Neuronal stem cell (in vitro differentiated cells): ENCODE measurements around the gene LRRC71.

Experiments used
- DNase-seq: peaks from one replicate; pipeline ENCODE4 v3.0.0-alpha.2; 2013; ENCODE audit warnings: low spot score
- H2AFZ ChIP-seq: one replicate; pipeline ENCODE4 v1.6.1; 2013; ENCODE audit warnings: mild to moderate bottlenecking, low read length, inconsistent platforms
- H2AK5ac ChIP-seq: 2 replicates; pipeline ENCODE4 v1.6.1; 2013; ENCODE audit warnings: low read depth, mild to moderate bottlenecking, inconsistent platforms, low read length, moderate library complexity, mixed read lengths
- H2BK120ac ChIP-seq: 2 replicates; pipeline ENCODE4 v1.6.1; 2013; ENCODE audit warnings: low read depth, mild to moderate bottlenecking, inconsistent platforms, low read length, moderate library complexity, mixed read lengths
- H2BK12ac ChIP-seq: one replicate; pipeline ENCODE4 v1.6.1; 2013; ENCODE audit warnings: low read length, inconsistent platforms
- H2BK15ac ChIP-seq: 2 replicates; pipeline ENCODE4 v1.6.1; 2013; ENCODE audit warnings: mild to moderate bottlenecking, low read length, inconsistent platforms, mixed read lengths
- H2BK5ac ChIP-seq: one replicate; pipeline ENCODE4 v1.6.1; 2013; ENCODE audit warnings: inconsistent platforms, mild to moderate bottlenecking, low read length, moderate library complexity
- H3K14ac ChIP-seq: one replicate; pipeline ENCODE4 v1.6.1; 2013; ENCODE audit warnings: low read length, inconsistent platforms
- H3K18ac ChIP-seq: 2 replicates; pipeline ENCODE4 v1.6.1; 2013; ENCODE audit warnings: low read length, inconsistent platforms
- H3K23ac ChIP-seq: 2 replicates; pipeline ENCODE4 v1.6.1; 2013; ENCODE audit warnings: low read depth, mild to moderate bottlenecking, mixed read lengths, low read length, inconsistent platforms; ENCODE audit not compliant: poor library complexity
- H3K27ac ChIP-seq: replicated peaks from 3 replicates; pipeline ENCODE4 v1.5.1; 2013; ENCODE audit warnings: low read length, inconsistent platforms
- H3K27me3 ChIP-seq, 3 experiments: 2 replicates each; pipeline ENCODE4 v1.6.1; 2013; ENCODE audit warnings: low read length in 3 of 3, mild to moderate bottlenecking in 2 of 3, inconsistent platforms in 1 of 3, low read depth in 1 of 3, mixed read lengths in 1 of 3, moderate library complexity in 1 of 3; ENCODE audit not compliant: control insufficient read depth in 3 of 3, insufficient read depth in 3 of 3
- H3K36me3 ChIP-seq, 2 donors: replicated peaks in 1 of 2; 2 replicates each; pipeline ENCODE4 v1.6.1; 2013; ENCODE audit warnings: low read length in 2 of 2; ENCODE audit not compliant: control insufficient read depth in 2 of 2, insufficient read depth in 2 of 2
- H3K4ac ChIP-seq: 2 replicates; pipeline ENCODE4 v1.6.1; 2013; ENCODE audit warnings: inconsistent platforms, mild to moderate bottlenecking, low read length, moderate library complexity
- H3K4me1 ChIP-seq, 2 donors: 1 replicate in 1 of 2; 2 replicates in 1 of 2; pipeline ENCODE4 v1.6.1; 2013; ENCODE audit warnings: low read length in 2 of 2, low read depth in 1 of 2; ENCODE audit not compliant: control insufficient read depth in 2 of 2, insufficient read depth in 1 of 2
- H3K4me2 ChIP-seq: one replicate; pipeline ENCODE4 v1.6.1; 2013; ENCODE audit warnings: mild to moderate bottlenecking, low read length, inconsistent platforms; ENCODE audit not compliant: insufficient read depth, poor library complexity, severe bottlenecking
- H3K4me3 ChIP-seq, 2 donors: 2 replicates each; pipeline ENCODE4 v1.5.1; 2013; ENCODE audit warnings: low read length in 2 of 2, mild to moderate bottlenecking in 2 of 2, inconsistent platforms in 1 of 2, moderate library complexity in 1 of 2
- H3K79me1 ChIP-seq: one replicate; pipeline ENCODE4 v1.6.1; 2013; ENCODE audit warnings: low read depth, mild to moderate bottlenecking, inconsistent platforms, low read length, moderate library complexity
- H3K9ac ChIP-seq: one replicate; pipeline ENCODE4 v1.6.1; 2013; ENCODE audit warnings: mild to moderate bottlenecking, low read depth, low read length, inconsistent platforms; ENCODE audit not compliant: poor library complexity
- H3K9me3 ChIP-seq, 2 donors: replicated peaks in 1 of 2; 2 replicates each; pipeline versions ENCODE3 to v1.6.1; 2013; ENCODE audit warnings: low read length in 2 of 2, mild to moderate bottlenecking in 2 of 2, inconsistent platforms in 1 of 2, low read depth in 1 of 2, mixed read lengths in 1 of 2, moderate library complexity in 1 of 2; ENCODE audit not compliant: control insufficient read depth in 2 of 2, insufficient read depth in 1 of 2
- H4K8ac ChIP-seq: one replicate; pipeline ENCODE4 v1.6.1; 2013; ENCODE audit warnings: low read depth, mild to moderate bottlenecking, inconsistent platforms, low read length, moderate library complexity
- H4K91ac ChIP-seq: one replicate; pipeline ENCODE4 v1.6.1; 2013; ENCODE audit warnings: low read length, low read depth, mild to moderate bottlenecking, inconsistent platforms; ENCODE audit not compliant: poor library complexity
- WGBS, 2 donors: extraction: QIAGEN DNeasy Blood & Tissue Kit; methylation state at CpG; one replicate each; pipeline ENCODE4 v1.1.7; 2013; ENCODE audit warnings: missing lambda C conversion rate in 2 of 2, mixed read lengths in 1 of 2; ENCODE audit not compliant: insufficient read length in 2 of 2, insufficient replicate concordance in 1 of 2; ENCODE audit errors: extremely low coverage in 2 of 2; 5-methylcytosine and 5-hydroxymethylcytosine counted together

LRRC71 gene

DNA sequence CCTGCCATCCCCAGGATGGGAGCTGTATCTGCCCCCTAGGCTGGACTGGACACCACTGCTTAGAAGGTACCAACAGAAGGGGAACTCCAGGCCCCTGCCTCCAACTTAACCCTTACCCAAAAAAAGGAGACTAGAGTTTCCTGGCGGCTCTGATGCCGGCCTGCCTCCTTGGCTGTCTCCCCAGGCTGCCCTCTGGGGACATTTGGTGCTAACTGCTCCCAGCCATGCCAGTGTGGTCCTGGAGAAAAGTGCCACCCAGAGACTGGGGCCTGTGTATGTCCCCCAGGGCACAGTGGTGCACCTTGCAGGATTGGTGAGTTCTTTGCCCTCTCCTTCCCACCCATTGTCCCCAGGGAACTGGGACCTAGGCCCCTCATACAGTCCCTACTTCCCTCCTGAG lies 8.1 kb upstream of the LRRC71 start:
- Histone ChIP-seq H3K9ac (no peak overlapping the region), H2AFZ (no peak overlapping the region)
- no CpG with 5 or more reads among the region's 2 CpGs for WGBS, 2 donors

DNA sequence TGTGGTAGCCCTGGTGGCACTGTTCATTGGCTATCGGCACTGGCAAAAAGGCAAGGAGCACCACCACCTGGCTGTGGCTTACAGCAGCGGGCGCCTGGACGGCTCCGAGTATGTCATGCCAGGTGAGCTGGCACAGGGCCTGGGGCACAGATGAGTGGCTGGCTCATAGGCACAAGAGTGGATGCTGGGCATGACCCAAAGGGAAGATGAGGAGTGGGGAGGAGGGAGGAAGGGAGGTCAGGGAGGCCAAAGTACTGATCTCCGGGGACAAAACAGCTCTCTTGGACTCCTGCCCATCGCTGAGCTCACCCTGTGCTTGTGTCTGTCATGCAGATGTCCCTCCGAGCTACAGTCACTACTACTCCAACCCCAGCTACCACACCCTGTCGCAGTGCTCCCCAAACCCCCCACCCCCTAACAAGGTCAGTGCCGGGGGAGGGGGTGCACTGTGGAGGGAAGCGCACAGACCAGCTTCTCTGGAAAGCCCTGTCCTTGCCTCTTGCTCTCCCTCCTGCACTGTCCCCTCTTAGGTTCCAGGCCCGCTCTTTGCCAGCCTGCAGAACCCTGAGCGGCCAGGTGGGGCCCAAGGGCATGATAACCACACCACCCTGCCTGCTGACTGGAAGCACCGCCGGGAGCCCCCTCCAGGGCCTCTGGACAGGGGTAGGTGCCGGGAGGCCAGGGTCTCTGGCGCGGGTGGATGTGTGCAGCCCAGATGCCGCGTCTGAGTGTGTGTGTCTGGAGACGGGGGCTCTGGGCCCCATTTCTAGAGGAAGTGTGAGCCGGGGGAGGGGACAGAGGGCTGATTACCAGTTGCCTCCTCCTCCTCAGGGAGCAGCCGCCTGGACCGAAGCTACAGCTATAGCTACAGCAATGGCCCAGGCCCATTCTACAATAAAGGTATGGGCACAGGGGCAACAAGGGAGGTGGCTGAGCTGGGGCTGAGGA lies 7.3 kb upstream of the LRRC71 start:
- Histone ChIP-seq H3K79me1 (peaks cover 3% of the 10 kb centered on the region), H2BK120ac (no peak overlapping the region), H3K4me1 (peaks cover 3 to 10% of the 10 kb centered on the region in 2 donors), H3K9me3 (peaks cover 0 to under 1% of the 10 kb centered on the region in 2 donors), H3K23ac (peak overlapping the region; percentile 58), H3K27me3 (peaks cover 0 to 4% (median 2%) of the 10 kb centered on the region in 3 experiments), H4K8ac (peak overlapping the region; percentile 23), H2AFZ (peak overlapping the region; percentile 72), H3K36me3 (no peaks in the 10 kb centered on the region), H3K14ac (peak overlapping the region; percentile 5), H2BK12ac (no peak overlapping the region), H3K18ac (peak overlapping the region; percentile 31), H3K4ac (no peak overlapping the region), H3K9ac (no peak overlapping the region), H2AK5ac (peak overlapping the region; percentile 32), H3K27ac (no peak overlapping the region), H2BK15ac (peak overlapping the region; percentile 49), H4K91ac (no peak overlapping the region), H3K4me3 (no peak overlapping the region), H3K4me2 (no peak overlapping the region), H2BK5ac (no peak overlapping the region)
- DNase-seq: no peak
- WGBS, 2 donors: no CpG with 5 or more reads among the region's 24 CpGs

More for the DNA sequence above, 8.1 kb upstream of the LRRC71 start:
- H3K79me1 ChIP-seq: peaks cover 3% of the 10 kb centered on the region
- H2BK15ac ChIP-seq: peak overlapping the region; percentile 74
- DNase-seq: no peak
- no peak overlapping the region for H3K23ac ChIP-seq
- no peak overlapping the region for H2BK120ac ChIP-seq
- no peak overlapping the region for H2AK5ac ChIP-seq
- no peaks in the 10 kb centered on the region for H3K36me3 ChIP-seq
- H3K4me3 ChIP-seq: no peak overlapping the region
- peaks cover 3 to 10% of the 10 kb centered on the region in 2 donors for H3K4me1 ChIP-seq
- H3K4me2 ChIP-seq: no peak overlapping the region
- H3K27ac ChIP-seq: no peak overlapping the region
- H3K18ac ChIP-seq: no peak overlapping the region
- peaks cover 0 to 4% (median 2%) of the 10 kb centered on the region in 3 experiments for H3K27me3 ChIP-seq
- H3K14ac ChIP-seq: no peak overlapping the region
- H4K8ac ChIP-seq: no peak overlapping the region
- H2BK12ac ChIP-seq: no peak overlapping the region
- no peak overlapping the region for H2BK5ac ChIP-seq
- no peaks in the 10 kb centered on the region for H3K9me3 ChIP-seq
- H4K91ac ChIP-seq: no peak overlapping the region
- H3K4ac ChIP-seq: no peak overlapping the region

DNA sequence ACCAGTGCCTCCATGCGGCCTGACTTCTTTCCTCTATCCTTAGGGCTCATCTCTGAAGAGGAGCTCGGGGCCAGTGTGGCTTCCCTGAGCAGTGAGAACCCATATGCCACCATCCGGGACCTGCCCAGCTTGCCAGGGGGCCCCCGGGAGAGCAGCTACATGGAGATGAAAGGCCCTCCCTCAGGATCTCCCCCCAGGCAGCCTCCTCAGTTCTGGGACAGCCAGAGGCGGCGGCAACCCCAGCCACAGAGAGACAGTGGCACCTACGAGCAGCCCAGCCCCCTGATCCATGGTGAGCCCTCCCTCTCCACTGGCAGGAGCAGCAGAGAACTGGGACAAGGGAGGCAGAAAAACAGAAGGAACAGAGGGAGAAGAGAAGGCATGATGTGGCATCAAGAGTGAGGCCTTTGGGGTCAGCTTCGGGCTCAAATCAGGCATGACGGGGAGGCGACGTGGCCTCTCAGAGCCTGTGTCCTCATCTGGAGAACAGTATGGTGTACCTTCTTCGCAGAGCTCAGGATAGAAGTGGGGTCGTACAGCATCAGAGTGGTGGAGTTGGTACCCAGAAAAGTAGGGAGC lies 6.5 kb upstream of the LRRC71 start:
- peak overlapping the region; percentile 32 for H2AK5ac ChIP-seq
- WGBS, 2 donors: no CpG with 5 or more reads among the region's 13 CpGs

DNA sequence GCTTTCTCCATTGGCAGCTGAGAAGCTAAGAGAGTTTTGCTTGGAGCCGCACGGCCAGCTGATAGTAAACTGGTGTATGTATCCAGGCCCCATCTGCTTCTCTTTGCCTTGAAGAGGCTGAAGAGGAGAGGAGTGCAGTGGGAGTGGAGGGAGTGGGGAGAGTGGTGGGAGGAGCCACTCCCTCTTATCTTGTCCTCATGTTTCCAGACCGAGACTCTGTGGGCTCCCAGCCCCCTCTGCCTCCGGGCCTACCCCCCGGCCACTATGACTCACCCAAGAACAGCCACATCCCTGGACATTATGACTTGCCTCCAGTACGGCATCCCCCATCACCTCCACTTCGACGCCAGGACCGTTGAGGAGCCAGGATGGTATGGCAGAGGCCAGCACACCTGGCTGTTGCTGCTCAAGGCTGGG lies 6.0 kb upstream of the LRRC71 start:
- Histone ChIP-seq H3K27ac (no peak overlapping the region), H3K23ac (no peak overlapping the region), H2BK15ac (no peak overlapping the region), H3K4me3 (no peak overlapping the region), H2BK5ac (no peak overlapping the region), H3K4me2 (no peak overlapping the region), H3K36me3 (no peaks in the 10 kb centered on the region), H3K14ac (no peak overlapping the region), H3K4ac (no peak overlapping the region), H3K9ac (peak overlapping the region; percentile 27), H2AK5ac (peak overlapping the region; percentile 49), H2AFZ (no peak overlapping the region), H3K27me3 (peaks cover 0 to 6% (median 4%) of the 10 kb centered on the region in 3 experiments), H4K8ac (no peak overlapping the region), H2BK120ac (no peak overlapping the region), H3K4me1 (peaks cover 3 to 10% of the 10 kb centered on the region in 2 donors), H3K9me3 (peaks cover 0 to 5% of the 10 kb centered on the region in 2 donors), H3K79me1 (peaks cover 3% of the 10 kb centered on the region), H3K18ac (no peak overlapping the region), H4K91ac (no peak overlapping the region), H2BK12ac (no peak overlapping the region)
- WGBS, 2 donors: no CpG with 5 or more reads among the region's 9 CpGs
- no peak for DNase-seq

More for the DNA sequence above, 6.5 kb upstream of the LRRC71 start:
- no peak overlapping the region for H3K9ac ChIP-seq
- H3K4me3 ChIP-seq: no peak overlapping the region
- no peak overlapping the region for H2BK120ac ChIP-seq
- no peak overlapping the region for H3K4ac ChIP-seq
- no peaks in the 10 kb centered on the region for H3K36me3 ChIP-seq
- H3K4me1 ChIP-seq: peaks cover 3 to 10% of the 10 kb centered on the region in 2 donors
- peaks cover 0 to 5% of the 10 kb centered on the region in 2 donors for H3K9me3 ChIP-seq
- peak overlapping the region; percentile 5 for H3K14ac ChIP-seq
- no peak overlapping the region for H3K4me2 ChIP-seq
- peak overlapping the region; percentile 49 for H2BK15ac ChIP-seq
- no peak overlapping the region for H2BK5ac ChIP-seq
- H4K91ac ChIP-seq: no peak overlapping the region
- H3K27me3 ChIP-seq: peaks cover 0 to 4% (median 2%) of the 10 kb centered on the region in 3 experiments
- H3K27ac ChIP-seq: no peak overlapping the region
- no peak overlapping the region for H4K8ac ChIP-seq
- peak overlapping the region; percentile 31 for H3K18ac ChIP-seq
- no peak for DNase-seq
- H3K79me1 ChIP-seq: peaks cover 3% of the 10 kb centered on the region
- peak overlapping the region; percentile 72 for H2AFZ ChIP-seq
- peak overlapping the region; percentile 1 for H2BK12ac ChIP-seq
- no peak overlapping the region for H3K23ac ChIP-seq
